Esophagus squamous epithelium (tissue), 4 donors: ENCODE results near the gene ABAT.

Experiments
- CTCF ChIP-seq, 6 experiments: fragments of 450-650 bp in 4 of 6; fragments of 200-600 bp in 2 of 6; sonication (generic) in 2 of 6; IDR thresholded peaks; one replicate each; pipeline ENCODE4 v1.5.1; 2016 to 2019; ENCODE audit warnings: antibody characterized with exemption in 6 of 6, mild to moderate bottlenecking in 4 of 6, moderate library complexity in 4 of 6
- POLR2A ChIP-seq, 4 donors: fragments of 450-650 bp; IDR thresholded peaks; one replicate each; pipeline ENCODE4 v1.6.1; 2017; ENCODE audit warnings: antibody characterized with exemption in 4 of 4, mild to moderate bottlenecking in 4 of 4, moderate library complexity in 3 of 4

GRCh38 chr16:8667492-8667891 is 6.9 kb upstream of the ABAT start:
- TF ChIP-seq POLR2A (IDR thresholded peaks at IDR 0.05) (no peak), CTCF (IDR thresholded peaks at IDR 0.05) (no peak)
